ENCODE data around the gene DIS3L. TPM values are rescaled to one million over a fixed set of nuclear protein-coding genes. Genes with fewer than 3 reads are reported as not detected.

Gene DIS3L
- total and polyA plus RNA-seq, 2 of the 13 experiments (the other 11 are each of a cell fraction or from before 2014, with no cell fraction given) = 21.0 to 50.5 TPM

DNA sequence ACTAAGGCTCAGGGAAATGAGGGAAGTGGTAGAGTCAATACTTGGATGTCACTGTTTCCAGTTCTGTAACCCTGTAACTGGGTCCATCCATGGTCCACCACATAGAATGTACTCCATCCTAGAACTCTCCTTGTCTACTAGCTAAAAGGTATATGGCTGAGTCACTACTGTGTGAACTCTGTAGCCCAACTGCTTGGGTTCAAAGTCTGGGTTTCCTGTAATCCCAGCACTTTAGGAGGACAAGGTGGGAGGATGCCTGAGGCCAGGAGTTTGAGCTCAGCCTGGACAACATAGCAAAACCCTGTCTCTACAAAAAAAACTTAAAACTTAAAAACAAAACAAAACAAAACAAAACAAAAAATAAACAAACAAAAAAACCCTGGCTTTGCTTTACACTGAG lies 5.3 kb upstream of the DIS3L start (continued):
- TF ChIP-seq ZNF616 (CRISPR knock-in tag; IDR thresholded peaks at IDR 0.05; ENCODE audit: low read depth) (no peak), FOXK1 (CRISPR knock-in tag; IDR thresholded peaks at IDR 0.05; ENCODE audit: borderline replicate concordance, low read depth) (no peak), TOPORS (CRISPR knock-in tag; IDR thresholded peaks at IDR 0.05) (no peak), GABPB1 (CRISPR knock-in tag; IDR thresholded peaks at IDR 0.05) (no peak), ZNF816 (CRISPR knock-in tag; IDR thresholded peaks at IDR 0.05; ENCODE audit: borderline replicate concordance) (no peak), ZNF558 (CRISPR knock-in tag; IDR thresholded peaks at IDR 0.05; ENCODE audit: borderline replicate concordance) (no peak), ZNF121 (CRISPR knock-in tag; IDR thresholded peaks at IDR 0.05) (peak; percentile 97), KDM4B (CRISPR knock-in tag; IDR thresholded peaks at IDR 0.05) (no peak), SMYD3 (CRISPR knock-in tag; IDR thresholded peaks at IDR 0.05) (no peak), GATA4 (IDR thresholded peaks at IDR 0.05; ENCODE audit: borderline replicate concordance, low read depth) (no peak)
- TF ChIP-seq, protein P1, sequence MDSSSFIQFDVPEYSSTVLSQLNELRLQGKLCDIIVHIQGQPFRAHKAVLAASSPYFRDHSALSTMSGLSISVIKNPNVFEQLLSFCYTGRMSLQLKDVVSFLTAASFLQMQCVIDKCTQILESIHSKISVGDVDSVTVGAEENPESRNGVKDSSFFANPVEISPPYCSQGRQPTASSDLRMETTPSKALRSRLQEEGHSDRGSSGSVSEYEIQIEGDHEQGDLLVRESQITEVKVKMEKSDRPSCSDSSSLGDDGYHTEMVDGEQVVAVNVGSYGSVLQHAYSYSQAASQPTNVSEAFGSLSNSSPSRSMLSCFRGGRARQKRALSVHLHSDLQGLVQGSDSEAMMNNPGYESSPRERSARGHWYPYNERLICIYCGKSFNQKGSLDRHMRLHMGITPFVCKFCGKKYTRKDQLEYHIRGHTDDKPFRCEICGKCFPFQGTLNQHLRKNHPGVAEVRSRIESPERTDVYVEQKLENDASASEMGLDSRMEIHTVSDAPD (CRISPR knock-in tag; IDR thresholded peaks at IDR 0.05) = no peak
- TF ChIP-seq, protein P2, sequence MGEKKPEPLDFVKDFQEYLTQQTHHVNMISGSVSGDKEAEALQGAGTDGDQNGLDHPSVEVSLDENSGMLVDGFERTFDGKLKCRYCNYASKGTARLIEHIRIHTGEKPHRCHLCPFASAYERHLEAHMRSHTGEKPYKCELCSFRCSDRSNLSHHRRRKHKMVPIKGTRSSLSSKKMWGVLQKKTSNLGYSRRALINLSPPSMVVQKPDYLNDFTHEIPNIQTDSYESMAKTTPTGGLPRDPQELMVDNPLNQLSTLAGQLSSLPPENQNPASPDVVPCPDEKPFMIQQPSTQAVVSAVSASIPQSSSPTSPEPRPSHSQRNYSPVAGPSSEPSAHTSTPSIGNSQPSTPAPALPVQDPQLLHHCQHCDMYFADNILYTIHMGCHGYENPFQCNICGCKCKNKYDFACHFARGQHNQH (CRISPR knock-in tag; IDR thresholded peaks at IDR 0.05) = no peak
- TF ChIP-seq, protein P3, sequence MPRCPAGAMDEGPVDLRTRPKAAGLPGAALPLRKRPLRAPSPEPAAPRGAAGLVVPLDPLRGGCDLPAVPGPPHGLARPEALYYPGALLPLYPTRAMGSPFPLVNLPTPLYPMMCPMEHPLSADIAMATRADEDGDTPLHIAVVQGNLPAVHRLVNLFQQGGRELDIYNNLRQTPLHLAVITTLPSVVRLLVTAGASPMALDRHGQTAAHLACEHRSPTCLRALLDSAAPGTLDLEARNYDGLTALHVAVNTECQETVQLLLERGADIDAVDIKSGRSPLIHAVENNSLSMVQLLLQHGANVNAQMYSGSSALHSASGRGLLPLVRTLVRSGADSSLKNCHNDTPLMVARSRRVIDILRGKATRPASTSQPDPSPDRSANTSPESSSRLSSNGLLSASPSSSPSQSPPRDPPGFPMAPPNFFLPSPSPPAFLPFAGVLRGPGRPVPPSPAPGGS (CRISPR knock-in tag; IDR thresholded peaks at IDR 0.05) = no peak
- TF ChIP-seq, protein P4, sequence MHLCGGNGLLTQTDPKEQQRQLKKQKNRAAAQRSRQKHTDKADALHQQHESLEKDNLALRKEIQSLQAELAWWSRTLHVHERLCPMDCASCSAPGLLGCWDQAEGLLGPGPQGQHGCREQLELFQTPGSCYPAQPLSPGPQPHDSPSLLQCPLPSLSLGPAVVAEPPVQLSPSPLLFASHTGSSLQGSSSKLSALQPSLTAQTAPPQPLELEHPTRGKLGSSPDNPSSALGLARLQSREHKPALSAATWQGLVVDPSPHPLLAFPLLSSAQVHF (CRISPR knock-in tag; IDR thresholded peaks at IDR 0.05) = no peak
- TF ChIP-seq, protein P5, sequence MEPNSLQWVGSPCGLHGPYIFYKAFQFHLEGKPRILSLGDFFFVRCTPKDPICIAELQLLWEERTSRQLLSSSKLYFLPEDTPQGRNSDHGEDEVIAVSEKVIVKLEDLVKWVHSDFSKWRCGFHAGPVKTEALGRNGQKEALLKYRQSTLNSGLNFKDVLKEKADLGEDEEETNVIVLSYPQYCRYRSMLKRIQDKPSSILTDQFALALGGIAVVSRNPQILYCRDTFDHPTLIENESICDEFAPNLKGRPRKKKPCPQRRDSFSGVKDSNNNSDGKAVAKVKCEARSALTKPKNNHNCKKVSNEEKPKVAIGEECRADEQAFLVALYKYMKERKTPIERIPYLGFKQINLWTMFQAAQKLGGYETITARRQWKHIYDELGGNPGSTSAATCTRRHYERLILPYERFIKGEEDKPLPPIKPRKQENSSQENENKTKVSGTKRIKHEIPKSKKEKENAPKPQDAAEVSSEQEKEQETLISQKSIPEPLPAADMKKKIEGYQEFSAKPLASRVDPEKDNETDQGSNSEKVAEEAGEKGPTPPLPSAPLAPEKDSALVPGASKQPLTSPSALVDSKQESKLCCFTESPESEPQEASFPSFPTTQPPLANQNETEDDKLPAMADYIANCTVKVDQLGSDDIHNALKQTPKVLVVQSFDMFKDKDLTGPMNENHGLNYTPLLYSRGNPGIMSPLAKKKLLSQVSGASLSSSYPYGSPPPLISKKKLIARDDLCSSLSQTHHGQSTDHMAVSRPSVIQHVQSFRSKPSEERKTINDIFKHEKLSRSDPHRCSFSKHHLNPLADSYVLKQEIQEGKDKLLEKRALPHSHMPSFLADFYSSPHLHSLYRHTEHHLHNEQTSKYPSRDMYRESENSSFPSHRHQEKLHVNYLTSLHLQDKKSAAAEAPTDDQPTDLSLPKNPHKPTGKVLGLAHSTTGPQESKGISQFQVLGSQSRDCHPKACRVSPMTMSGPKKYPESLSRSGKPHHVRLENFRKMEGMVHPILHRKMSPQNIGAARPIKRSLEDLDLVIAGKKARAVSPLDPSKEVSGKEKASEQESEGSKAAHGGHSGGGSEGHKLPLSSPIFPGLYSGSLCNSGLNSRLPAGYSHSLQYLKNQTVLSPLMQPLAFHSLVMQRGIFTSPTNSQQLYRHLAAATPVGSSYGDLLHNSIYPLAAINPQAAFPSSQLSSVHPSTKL (CRISPR knock-in tag; IDR thresholded peaks at IDR 0.05) = peak; percentile 45; the same call in 1 of the 2 replicates
- TF ChIP-seq, protein P6, sequence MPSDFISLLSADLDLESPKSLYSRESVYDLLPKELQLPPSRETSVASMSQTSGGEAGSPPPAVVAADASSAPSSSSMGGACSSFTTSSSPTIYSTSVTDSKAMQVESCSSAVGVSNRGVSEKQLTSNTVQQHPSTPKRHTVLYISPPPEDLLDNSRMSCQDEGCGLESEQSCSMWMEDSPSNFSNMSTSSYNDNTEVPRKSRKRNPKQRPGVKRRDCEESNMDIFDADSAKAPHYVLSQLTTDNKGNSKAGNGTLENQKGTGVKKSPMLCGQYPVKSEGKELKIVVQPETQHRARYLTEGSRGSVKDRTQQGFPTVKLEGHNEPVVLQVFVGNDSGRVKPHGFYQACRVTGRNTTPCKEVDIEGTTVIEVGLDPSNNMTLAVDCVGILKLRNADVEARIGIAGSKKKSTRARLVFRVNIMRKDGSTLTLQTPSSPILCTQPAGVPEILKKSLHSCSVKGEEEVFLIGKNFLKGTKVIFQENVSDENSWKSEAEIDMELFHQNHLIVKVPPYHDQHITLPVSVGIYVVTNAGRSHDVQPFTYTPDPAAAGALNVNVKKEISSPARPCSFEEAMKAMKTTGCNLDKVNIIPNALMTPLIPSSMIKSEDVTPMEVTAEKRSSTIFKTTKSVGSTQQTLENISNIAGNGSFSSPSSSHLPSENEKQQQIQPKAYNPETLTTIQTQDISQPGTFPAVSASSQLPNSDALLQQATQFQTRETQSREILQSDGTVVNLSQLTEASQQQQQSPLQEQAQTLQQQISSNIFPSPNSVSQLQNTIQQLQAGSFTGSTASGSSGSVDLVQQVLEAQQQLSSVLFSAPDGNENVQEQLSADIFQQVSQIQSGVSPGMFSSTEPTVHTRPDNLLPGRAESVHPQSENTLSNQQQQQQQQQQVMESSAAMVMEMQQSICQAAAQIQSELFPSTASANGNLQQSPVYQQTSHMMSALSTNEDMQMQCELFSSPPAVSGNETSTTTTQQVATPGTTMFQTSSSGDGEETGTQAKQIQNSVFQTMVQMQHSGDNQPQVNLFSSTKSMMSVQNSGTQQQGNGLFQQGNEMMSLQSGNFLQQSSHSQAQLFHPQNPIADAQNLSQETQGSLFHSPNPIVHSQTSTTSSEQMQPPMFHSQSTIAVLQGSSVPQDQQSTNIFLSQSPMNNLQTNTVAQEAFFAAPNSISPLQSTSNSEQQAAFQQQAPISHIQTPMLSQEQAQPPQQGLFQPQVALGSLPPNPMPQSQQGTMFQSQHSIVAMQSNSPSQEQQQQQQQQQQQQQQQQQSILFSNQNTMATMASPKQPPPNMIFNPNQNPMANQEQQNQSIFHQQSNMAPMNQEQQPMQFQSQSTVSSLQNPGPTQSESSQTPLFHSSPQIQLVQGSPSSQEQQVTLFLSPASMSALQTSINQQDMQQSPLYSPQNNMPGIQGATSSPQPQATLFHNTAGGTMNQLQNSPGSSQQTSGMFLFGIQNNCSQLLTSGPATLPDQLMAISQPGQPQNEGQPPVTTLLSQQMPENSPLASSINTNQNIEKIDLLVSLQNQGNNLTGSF (CRISPR knock-in tag; IDR thresholded peaks at IDR 0.05) = no peak

Measured in HepG2 (cell line).